Lower leg skin (tissue), 4 donors: ENCODE data around the gene NTM. TPM values are rescaled to one million over a fixed set of nuclear protein-coding genes. Genes with fewer than 3 reads are reported as not detected.

Source experiments
- DNase-seq, 2 donors: peaks; one replicate each; pipeline ENCODE4 v3.0.0-alpha.2; 2019; ENCODE audit warnings: low spot score in 2 of 2
- H3K4me3 ChIP-seq: fragments of 200-600 bp; sonication (generic); 2 replicates; pipeline ENCODE4 v1.5.1; 2017; ENCODE audit warnings: mild to moderate bottlenecking, low read depth; ENCODE audit not compliant: poor library complexity, severe bottlenecking
- POLR2A ChIP-seq, 2 donors: fragments of 450-650 bp; IDR thresholded peaks; one replicate each; pipeline ENCODE4 v1.6.1; 2016 to 2017; ENCODE audit warnings: antibody characterized with exemption in 2 of 2, mild to moderate bottlenecking in 1 of 2, moderate library complexity in 1 of 2
- WGBS, 2 donors: methylation state at CpG; one replicate each; pipeline ENCODE4 v1.1.5; 2018; 5-methylcytosine and 5-hydroxymethylcytosine counted together
- intact Hi-C: fragments of 100-400 bp; cut with DNase I; formaldehyde crosslinking; loops from one replicate; pipeline ENCODE4 v1.15.0; 2023; ENCODE audit warnings: low total_unique reads
- total RNA-seq, 4 donors: library from RNA; depleted of rRNA; stranded (reverse); fragments of >200 nt; gene quantifications; one replicate each; pipeline ENCODE4 v1.1.0, GENCODE V29; 2016
- TF ChIP-seq, protein P1 (sequence below), 3 donors: fragments of 450-650 bp; IDR thresholded peaks; one replicate each; pipeline ENCODE4 v1.5.1; 2016; ENCODE audit warnings: antibody characterized with exemption in 3 of 3, mild to moderate bottlenecking in 3 of 3, moderate library complexity in 2 of 3

NTM gene
- total RNA-seq, 4 donors from 2014 or later: 2.8 to 5.7 (median 4.9) TPM

DNA sequence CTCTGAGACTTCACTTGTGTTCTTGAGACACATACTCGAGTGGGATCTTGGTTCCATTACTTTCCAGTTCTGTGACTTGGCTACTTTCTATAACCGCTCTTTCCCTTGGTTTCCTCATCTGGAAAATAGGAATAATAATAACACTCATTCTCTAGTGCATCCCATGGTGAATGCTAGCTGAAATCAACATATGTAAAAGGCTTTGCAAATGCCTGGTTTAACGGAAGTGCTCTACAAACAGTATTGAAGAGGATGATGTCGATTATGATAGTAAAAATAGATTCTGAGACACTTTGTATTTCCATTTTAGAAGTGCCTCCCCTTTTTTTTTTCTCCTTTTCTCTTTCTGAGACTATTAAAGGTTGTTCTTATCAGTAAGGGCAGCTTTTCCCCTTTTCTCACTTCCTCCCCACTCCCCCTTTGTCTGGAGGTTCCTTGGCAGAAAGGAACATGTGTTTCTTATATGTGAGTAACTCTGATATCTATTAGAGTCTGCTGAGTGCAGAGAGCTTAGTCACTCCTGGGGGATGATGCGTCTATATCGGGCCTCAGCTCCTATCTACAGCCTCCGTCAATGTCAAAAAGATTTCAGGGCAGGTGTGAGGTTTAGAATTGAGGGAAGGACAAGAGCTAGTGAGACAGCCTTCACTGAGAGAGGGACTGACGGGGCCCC is 489.3 kb downstream of the NTM start:
- intact Hi-C loops: no loop called here
- 63 to 64% methylated on average over 8 of the region's 8 CpGs for WGBS, 2 donors
- no peak overlapping the region for H3K4me3 ChIP-seq
- TF ChIP-seq POLR2A (IDR thresholded peaks at IDR 0.05): no peak
- TF ChIP-seq, protein P1, sequence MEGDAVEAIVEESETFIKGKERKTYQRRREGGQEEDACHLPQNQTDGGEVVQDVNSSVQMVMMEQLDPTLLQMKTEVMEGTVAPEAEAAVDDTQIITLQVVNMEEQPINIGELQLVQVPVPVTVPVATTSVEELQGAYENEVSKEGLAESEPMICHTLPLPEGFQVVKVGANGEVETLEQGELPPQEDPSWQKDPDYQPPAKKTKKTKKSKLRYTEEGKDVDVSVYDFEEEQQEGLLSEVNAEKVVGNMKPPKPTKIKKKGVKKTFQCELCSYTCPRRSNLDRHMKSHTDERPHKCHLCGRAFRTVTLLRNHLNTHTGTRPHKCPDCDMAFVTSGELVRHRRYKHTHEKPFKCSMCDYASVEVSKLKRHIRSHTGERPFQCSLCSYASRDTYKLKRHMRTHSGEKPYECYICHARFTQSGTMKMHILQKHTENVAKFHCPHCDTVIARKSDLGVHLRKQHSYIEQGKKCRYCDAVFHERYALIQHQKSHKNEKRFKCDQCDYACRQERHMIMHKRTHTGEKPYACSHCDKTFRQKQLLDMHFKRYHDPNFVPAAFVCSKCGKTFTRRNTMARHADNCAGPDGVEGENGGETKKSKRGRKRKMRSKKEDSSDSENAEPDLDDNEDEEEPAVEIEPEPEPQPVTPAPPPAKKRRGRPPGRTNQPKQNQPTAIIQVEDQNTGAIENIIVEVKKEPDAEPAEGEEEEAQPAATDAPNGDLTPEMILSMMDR (IDR thresholded peaks at IDR 0.05): no peak
- DNase-seq: no peak

DNA sequence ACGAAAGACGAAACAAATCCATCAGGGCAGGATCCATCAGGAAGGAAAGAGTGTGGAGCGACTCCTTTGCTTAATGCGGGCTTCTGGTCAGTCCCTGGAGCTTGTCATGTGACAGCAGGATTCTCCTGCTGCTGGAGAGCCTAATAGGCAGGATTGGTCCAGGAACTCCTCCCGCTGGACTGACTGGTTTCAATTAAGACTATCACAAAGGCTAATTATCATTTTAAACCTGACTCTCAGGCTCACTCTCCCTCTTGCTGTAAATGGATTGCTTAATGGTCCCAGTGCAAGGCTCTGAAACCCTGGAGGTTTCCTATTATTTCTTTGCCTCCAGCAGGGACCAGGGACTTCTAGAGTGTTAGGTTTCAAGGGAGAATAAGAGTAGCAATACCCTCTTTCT is 493.8 kb downstream of the NTM start:
- intact Hi-C loops: no loop called here
- 68 to 76% methylated on average over 5 of the region's 5 CpGs for WGBS, 2 donors
- no peak for TF ChIP-seq POLR2A (IDR thresholded peaks at IDR 0.05)
- TF ChIP-seq, protein P1 (IDR thresholded peaks at IDR 0.05): no peak
- DNase-seq: no peak
- no peak overlapping the region for H3K4me3 ChIP-seq

DNA sequence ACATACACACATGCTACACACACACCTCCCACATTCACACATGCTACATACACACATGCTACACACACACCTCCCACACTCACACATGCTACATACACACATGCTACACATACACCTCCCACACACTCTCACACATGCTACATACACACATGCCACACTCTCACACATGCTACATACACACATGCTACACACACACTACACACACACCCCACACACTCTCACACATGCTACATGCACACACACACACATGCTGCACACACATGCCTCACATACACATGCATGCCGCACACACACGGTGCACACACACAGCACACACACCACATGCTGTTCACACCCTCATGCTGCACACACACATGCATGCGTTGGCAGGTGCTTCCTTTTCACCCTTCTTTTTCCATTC is 495.4 kb downstream of the NTM start:
- TF ChIP-seq, protein P1 (IDR thresholded peaks at IDR 0.05): no peak
- TF ChIP-seq POLR2A (IDR thresholded peaks at IDR 0.05): no peak
- intact Hi-C loops: no loop called here
- 82 to 84% methylated on average over 3 of the region's 3 CpGs for WGBS, 2 donors
- DNase-seq: no peak
- no peak overlapping the region for H3K4me3 ChIP-seq

DNA sequence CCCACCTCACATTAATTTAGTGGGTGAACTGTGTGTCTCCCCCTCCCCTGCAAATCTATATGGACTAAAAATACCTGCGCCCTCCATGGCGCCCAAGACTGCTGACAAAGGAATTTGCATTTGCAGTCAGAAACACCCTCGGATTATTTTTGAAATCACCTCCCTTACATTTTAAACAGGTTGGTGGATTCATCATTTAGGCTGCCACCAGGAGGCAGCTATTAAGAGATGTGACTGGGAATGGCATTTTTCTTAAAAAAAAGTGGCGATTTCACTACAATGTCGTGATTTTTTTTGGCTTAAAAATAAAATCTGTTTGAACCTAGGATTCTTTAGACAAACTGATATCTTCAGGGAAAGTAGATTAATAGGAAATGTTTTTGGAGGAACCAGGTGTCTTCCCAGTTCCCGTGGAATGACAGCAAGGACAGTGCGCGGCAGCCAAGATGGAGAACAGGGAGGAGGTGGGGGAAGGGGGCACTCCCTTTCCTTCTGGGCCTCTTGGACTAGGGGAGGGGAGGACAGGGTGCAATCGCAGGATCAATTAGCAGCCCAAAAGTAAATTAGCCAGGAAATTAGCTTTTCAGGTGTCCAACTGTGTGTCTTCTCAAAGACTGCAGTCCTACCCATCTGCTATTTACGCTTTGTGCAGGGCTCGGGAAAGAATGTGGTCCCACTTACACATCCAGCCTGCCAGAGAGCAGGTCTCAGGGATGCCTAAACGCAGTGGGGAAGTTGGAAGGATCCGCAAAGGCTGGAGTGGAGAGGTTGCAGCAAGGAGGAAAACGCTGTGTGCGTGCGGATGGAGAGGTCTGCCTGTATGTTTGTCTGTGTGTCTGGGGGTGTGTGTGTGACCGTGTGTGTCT is 496.4 kb downstream of the NTM start:
- no peak overlapping the region for H3K4me3 ChIP-seq
- TF ChIP-seq, protein P1 (IDR thresholded peaks at IDR 0.05): no peak
- TF ChIP-seq POLR2A (IDR thresholded peaks at IDR 0.05): no peak
- intact Hi-C loops: no loop called here
- WGBS, 2 donors: 73 to 79% methylated on average over 17 of the region's 17 CpGs
- no peak for DNase-seq

GRCh38 chr11:131867457-131868257 is 497.2 kb downstream of the NTM start:
- DNase-seq: peak in 1 of 2 donors; percentile 39
- intact Hi-C loops: no loop called here

More at GRCh38 chr11:131867457-131868257, 497.2 kb downstream of the NTM start:
- 60 to 63% methylated on average over 10 of the region's 10 CpGs for WGBS, 2 donors
- no peak overlapping the region for H3K4me3 ChIP-seq
- TF ChIP-seq POLR2A (IDR thresholded peaks at IDR 0.05): no peak
